Mesothelial cell of epicardium (in vitro differentiated cells): ENCODE measurements around the gene MICAL1. TPM values are rescaled to one million over a fixed set of nuclear protein-coding genes. Genes with fewer than 3 reads are reported as not detected.

Experiments
- DNase-seq, 2 experiments: peaks; one replicate each; pipeline ENCODE4 v3.0.0; 2021; ENCODE audit warnings: low spot score in 2 of 2; ENCODE audit not compliant: unreplicated experiment in 2 of 2
- H3K27ac Mint-ChIP-seq: 2 replicates; pipeline ENCODE4 v1.8.0; 2021; ENCODE audit warnings: mixed read lengths
- H3K27me3 Mint-ChIP-seq: 2 replicates; pipeline ENCODE4 v1.8.0; 2021; ENCODE audit warnings: low read depth, mixed read lengths
- H3K36me3 Mint-ChIP-seq: 2 replicates; pipeline ENCODE4 v1.8.0; 2021; ENCODE audit warnings: mixed read lengths
- H3K4me1 Mint-ChIP-seq: 2 replicates; pipeline ENCODE4 v1.8.0; 2021; ENCODE audit warnings: mixed read lengths
- H3K4me3 Mint-ChIP-seq: 2 replicates; pipeline ENCODE4 v1.8.0; 2021; ENCODE audit warnings: mild to moderate bottlenecking, moderate library complexity, mixed read lengths
- H3K9me3 Mint-ChIP-seq: 2 replicates; pipeline ENCODE4 v1.8.0; 2021; ENCODE audit warnings: mixed read lengths
- CTCF ChIP-seq: fragments of 200-600 bp; sonication (generic); IDR thresholded peaks from one replicate; pipeline ENCODE4 v1.5.0; 2021; ENCODE audit warnings: antibody characterized with exemption; ENCODE audit not compliant: unreplicated experiment
- total RNA-seq: library from RNA; stranded (reverse); gene quantifications from 3 replicates; pipeline ENCODE4 v1.2.1, GENCODE V29; 2021

Gene MICAL1
- total RNA-seq, 1 donor from 2014 or later = 29.6 TPM

DNA sequence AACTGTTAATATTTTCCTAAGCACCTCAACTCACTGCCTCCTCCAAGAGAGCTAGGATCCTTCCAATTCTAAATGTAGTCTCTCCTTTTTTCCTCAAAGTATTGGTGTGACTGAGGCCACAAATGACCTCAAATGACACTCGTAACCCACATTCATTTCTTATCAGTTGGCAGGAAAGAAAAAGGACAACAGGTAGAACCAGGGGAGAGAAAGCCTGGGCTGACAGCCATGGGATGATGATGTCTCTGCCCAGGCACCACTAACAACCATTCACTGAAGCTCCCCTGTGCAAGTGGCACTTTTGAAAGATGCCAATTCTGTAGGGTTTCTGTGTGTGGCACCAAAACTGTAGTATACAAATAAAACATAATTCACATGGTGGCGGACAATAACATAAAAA, 20.1 kb upstream of the MICAL1 start:
- TF ChIP-seq CTCF = no peak
- H3K4me3 Mint-ChIP-seq = no peak overlapping the region
- no peaks in the 10 kb centered on the region for H3K9me3 Mint-ChIP-seq
- H3K4me1 Mint-ChIP-seq = peaks cover 25% of the 10 kb centered on the region
- H3K36me3 Mint-ChIP-seq = peaks cover 50% of the 10 kb centered on the region
- H3K27ac Mint-ChIP-seq = no peak overlapping the region
- H3K27me3 Mint-ChIP-seq = no peaks in the 10 kb centered on the region
- no peak for DNase-seq

- no peak overlapping the region for H3K27ac Mint-ChIP-seq
- no peak for DNase-seq
- H3K9me3 Mint-ChIP-seq = no peaks in the 10 kb centered on the region
- no peak for TF ChIP-seq CTCF
- no peak overlapping the region for H3K4me3 Mint-ChIP-seq
- no peaks in the 10 kb centered on the region for H3K27me3 Mint-ChIP-seq
- peaks cover 46% of the 10 kb centered on the region for H3K36me3 Mint-ChIP-seq
- H3K4me1 Mint-ChIP-seq = peaks cover 21% of the 10 kb centered on the region
Observed at GRCh38 chr6:109474995-109475394, 19.4 kb upstream of the MICAL1 start.

DNA sequence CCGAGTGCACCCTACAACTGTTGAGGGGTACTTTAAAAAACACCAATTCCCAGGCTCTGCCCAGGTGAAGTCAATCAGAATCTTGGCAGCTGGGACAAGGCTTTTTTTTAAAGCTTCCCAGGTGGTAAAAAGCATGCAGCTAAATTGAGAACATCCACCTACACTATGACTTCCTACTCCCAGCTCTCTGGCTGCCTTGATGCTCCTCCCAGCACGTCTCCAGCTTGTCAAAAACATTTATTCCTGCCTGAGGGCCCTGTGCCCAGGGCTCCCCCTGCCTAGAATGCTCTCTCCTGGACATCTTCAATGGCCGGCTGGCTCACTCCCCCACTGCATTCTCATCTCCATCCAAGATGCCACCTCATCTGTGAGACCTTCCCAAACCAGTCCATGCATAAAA, 17.5 kb upstream of the MICAL1 start:
- H3K9me3 Mint-ChIP-seq = no peaks in the 10 kb centered on the region
- no peak for DNase-seq

DNA sequence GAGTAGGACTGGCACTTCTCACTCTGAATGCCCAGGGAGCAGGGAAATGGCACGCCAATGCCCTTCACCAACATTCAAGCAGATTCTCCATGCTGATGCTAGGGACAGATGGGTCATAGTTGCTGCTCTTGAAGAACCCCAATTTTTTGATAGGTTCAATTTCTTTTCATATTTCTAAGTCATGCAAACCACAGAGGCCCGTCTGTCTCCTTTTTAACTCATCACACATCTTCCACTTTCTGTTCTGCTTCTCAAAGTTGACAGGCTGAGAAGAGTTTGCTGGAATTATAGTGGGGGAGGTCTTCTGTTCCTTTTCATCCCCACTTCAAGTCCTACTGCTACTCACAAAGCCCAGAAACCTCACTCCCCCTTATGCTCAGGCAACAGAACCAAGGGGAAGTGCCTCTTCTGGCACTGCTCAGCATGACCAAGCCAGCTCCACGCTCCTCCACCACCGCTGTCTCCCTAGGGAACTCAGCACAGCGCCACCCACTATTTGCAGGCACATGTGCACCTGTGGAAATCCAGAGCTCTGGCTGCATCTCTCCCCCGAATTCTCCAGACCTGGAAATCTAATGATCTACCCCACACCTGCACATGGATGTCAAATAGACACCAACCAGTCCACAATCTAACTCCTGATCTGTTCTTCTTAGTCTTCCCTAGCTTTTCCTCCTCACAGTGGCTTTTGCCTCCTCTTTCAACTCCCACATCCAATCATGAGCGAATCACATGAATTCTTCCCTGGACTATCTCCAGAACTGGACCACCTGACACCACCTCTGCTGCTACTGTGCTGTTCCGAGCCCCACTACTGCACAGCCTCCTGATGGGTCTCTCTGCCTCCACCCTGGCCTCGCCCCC, 16.8 kb upstream of the MICAL1 start:
- Mint-ChIP-seq H3K27me3 (no peaks in the 10 kb centered on the region), H3K36me3 (peaks cover 48% of the 10 kb centered on the region), H3K9me3 (no peaks in the 10 kb centered on the region), H3K27ac (no peak overlapping the region), H3K4me1 (peaks cover under 1% of the 10 kb centered on the region), H3K4me3 (no peak overlapping the region)
- TF ChIP-seq CTCF = no peak
- no peak for DNase-seq

More for the DNA sequence above, 17.5 kb upstream of the MICAL1 start:
- H3K4me3 Mint-ChIP-seq = no peak overlapping the region
- no peak overlapping the region for H3K27ac Mint-ChIP-seq
- H3K4me1 Mint-ChIP-seq = peaks cover 6% of the 10 kb centered on the region
- H3K27me3 Mint-ChIP-seq = no peaks in the 10 kb centered on the region
- peaks cover 40% of the 10 kb centered on the region for H3K36me3 Mint-ChIP-seq
- no peak for TF ChIP-seq CTCF

- DNase-seq = no peak
- Mint-ChIP-seq H3K9me3 (no peaks in the 10 kb centered on the region), H3K27me3 (no peaks in the 10 kb centered on the region), H3K4me1 (no peaks in the 10 kb centered on the region), H3K4me3 (no peak overlapping the region), H3K36me3 (peaks cover 49% of the 10 kb centered on the region), H3K27ac (no peak overlapping the region)
- no peak for TF ChIP-seq CTCF
Observed at GRCh38 chr6:109471105-109471810, 15.7 kb upstream of the MICAL1 start.
